IMR-90 (cell line): ENCODE data around the gene CERS1.

Experiments used
- NFE2L2 ChIP-seq: fragments of 150-350 bp; IDR thresholded peaks from 2 replicates; pipeline ENCODE4 v1.6.1; 2016; ENCODE audit warnings: low read depth, mild to moderate bottlenecking, low read length
- POLR2A ChIP-seq: IDR thresholded peaks from 2 replicates; pipeline ENCODE4 v1.6.1; 2012; ENCODE audit warnings: mild to moderate bottlenecking, low read depth, low read length
- USF2 ChIP-seq: fragments of 150-350 bp; IDR thresholded peaks from 2 replicates; pipeline ENCODE4 v1.6.1; 2017; ENCODE audit warnings: mild to moderate bottlenecking, antibody characterized with exemption, low read length, low read depth
- TF ChIP-seq, protein P1 (sequence below): conservative IDR thresholded peaks from 2 replicates; pipeline ENCODE4 v1.5.1; 2012; ENCODE audit warnings: mild to moderate bottlenecking, low read depth, low read length, improper control_type of control experiment

DNA sequence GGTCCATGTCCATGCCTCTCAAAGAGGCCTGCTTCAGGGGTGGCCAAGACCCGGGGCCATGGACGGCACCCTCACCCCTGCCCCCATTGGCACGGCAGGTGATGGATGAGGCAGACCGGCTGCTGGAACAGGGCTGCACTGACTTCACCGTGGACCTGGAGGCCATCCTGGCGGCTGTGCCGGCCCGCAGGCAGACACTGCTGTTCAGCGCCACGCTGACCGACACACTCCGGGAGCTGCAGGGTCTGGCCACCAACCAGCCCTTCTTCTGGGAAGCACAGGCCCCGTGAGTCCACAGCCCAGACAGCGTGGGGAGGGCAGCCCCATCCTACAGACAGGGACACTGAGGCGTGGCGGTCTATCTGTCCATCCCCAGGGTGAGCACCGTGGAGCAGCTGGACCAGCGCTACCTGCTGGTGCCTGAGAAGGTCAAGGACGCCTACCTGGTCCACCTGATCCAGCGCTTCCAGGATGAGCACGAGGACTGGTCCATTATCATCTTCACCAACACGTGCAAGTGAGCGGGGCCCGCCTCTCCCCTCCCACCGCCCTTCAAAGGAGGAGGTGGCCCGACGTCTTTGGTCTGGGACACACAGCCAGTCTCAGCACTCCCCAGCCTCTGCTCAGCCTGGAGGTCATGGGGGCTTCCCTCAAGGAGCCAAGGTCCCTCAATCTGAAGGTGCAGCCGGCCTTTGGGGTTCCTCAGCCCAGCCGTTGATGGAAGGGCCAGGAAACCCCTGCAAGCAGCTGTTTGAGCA is 26.4 kb upstream of the CERS1 start:
- TF ChIP-seq USF2 (no peak), POLR2A (no peak), NFE2L2 (no peak)
- TF ChIP-seq, protein P1, sequence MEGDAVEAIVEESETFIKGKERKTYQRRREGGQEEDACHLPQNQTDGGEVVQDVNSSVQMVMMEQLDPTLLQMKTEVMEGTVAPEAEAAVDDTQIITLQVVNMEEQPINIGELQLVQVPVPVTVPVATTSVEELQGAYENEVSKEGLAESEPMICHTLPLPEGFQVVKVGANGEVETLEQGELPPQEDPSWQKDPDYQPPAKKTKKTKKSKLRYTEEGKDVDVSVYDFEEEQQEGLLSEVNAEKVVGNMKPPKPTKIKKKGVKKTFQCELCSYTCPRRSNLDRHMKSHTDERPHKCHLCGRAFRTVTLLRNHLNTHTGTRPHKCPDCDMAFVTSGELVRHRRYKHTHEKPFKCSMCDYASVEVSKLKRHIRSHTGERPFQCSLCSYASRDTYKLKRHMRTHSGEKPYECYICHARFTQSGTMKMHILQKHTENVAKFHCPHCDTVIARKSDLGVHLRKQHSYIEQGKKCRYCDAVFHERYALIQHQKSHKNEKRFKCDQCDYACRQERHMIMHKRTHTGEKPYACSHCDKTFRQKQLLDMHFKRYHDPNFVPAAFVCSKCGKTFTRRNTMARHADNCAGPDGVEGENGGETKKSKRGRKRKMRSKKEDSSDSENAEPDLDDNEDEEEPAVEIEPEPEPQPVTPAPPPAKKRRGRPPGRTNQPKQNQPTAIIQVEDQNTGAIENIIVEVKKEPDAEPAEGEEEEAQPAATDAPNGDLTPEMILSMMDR = no peak
